HS-5 (cell line): Measurements from ENCODE around the gene PDE7B.

Experiments
- DNase-seq: peaks from one replicate; pipeline ENCODE4 v3.0.0-alpha.2; 2012; ENCODE audit warnings: low read depth

The PDE7B gene

GRCh38 chr6:136149311-136149710 lies 297.8 kb downstream of the PDE7B start:
- no peak for DNase-seq

DNA sequence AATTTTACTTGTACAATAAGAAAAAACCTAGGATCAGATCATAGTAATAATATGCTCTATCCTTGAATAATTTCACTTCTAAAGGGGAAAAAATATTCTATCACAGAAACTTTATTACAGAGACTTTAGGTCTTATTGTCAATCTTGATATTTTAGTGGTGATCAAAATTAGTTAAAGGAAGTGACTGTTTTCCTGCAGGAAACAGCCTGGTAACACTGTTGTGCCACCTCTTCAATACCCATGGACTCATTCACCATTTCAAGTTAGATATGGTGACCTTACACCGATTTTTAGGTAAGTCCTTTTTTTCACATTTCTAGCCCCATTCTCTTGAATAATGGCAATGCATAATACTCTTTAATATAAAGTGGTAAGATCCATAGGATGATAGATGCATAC lies 299.5 kb downstream of the PDE7B start:
- no peak for DNase-seq

GRCh38 chr6:136153707-136154375 lies 302.3 kb downstream of the PDE7B start:
- no peak for DNase-seq

DNA sequence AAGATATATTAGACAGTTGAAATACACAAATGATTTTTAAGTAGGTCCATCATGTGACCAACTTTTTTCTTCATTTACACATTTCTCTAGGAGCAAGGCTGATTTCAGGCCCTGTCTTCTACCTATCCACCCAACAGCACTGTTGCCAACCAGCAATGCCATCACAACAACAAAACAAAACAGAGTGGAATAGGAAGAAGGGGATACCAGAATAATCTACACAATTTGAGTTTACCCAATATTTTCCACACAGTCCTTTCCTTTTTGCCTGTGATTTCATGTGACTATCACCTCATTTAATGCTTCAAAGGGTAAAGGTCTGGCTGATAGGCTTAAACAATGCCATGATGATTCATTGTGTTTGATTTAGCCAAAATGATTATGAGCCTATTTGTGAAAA lies 303.7 kb downstream of the PDE7B start:
- no peak for DNase-seq

GRCh38 chr6:136157743-136158142 lies 306.2 kb downstream of the PDE7B start:
- no peak for DNase-seq

- DNase-seq: no peak
Observed at GRCh38 chr6:136158387-136158821, 306.9 kb downstream of the PDE7B start.

DNA sequence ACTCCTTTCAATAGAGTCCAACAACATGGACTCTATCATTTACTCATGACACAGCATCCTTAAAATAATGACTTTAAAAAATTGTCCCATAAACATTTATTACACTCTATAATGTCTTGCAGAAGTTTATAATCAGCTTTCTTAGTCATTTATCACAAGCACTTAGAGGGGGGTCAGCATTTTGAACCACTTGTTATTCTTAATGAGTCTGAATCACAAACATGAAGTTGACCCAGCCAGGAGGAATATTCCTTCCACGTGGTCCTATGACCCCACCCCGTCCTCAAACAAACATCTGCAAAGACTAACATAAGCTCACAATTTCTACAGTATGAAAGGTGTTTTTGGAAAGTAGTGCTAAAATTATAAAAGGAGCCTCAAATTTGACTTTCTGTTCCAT lies 307.5 kb downstream of the PDE7B start:
- no peak for DNase-seq

GRCh38 chr6:136160250-136160649 lies 308.7 kb downstream of the PDE7B start:
- no peak for DNase-seq

GRCh38 chr6:136161950-136162349 lies 310.4 kb downstream of the PDE7B start:
- DNase-seq: no peak

DNA sequence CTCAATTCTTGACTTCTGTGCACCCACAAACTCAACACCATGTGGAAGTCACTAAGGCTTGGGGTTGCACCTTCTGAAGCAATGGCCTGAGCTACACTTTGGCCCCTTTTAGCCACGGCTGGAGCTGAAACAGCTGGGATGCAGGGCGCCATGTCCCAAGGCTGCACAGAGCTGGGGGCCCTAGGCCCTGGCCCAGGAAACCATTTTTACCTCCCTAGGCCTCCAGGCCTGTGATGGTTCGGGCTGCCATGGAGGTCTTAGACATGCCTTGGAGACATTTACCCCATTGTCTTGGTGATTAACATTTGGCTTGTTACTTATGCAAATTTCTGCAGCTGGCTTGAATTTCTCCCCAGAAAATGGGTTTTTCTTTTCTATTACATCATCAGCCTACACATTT lies 311.8 kb downstream of the PDE7B start:
- DNase-seq: no peak

GRCh38 chr6:136166815-136167214 lies 315.3 kb downstream of the PDE7B start:
- no peak for DNase-seq

DNA sequence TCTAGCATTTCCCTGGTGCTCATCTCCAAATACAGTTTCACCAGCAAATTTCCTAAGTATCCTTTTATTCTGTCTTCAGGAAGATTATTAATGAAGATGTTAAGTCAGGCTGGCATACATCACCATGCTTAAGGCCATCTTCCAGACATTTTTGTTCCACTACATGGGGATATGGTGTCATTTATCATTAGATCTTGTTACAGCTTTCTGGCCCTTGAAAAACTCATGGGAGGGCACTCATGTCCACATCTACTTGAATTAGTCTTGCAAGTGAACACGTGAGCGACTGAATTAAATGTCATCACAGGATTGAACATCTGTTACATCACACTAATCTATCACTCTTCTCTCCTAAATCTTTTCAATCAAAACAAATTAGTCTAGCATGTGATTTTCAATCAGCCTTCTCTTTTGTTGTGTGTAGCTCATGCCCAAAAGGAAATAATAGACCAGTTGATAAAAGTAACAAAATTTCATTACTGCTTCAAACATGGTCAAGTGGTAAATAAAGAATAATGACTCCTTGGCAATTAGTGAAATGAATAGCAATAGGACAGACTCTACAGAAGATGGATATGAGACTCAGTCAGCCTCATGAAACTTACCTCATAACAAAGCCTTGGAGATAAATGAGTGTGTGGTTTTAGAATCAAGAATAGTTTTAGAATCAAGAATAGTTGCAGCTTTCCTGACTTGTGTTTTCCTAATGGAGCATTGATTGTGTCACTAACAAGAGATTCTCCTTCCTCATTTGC lies 318.1 kb downstream of the PDE7B start:
- no peak for DNase-seq

- DNase-seq: no peak
Observed at GRCh38 chr6:136171231-136171630, 319.7 kb downstream of the PDE7B start.

GRCh38 chr6:136173519-136174507 lies 322.3 kb downstream of the PDE7B start:
- no peak for DNase-seq

DNA sequence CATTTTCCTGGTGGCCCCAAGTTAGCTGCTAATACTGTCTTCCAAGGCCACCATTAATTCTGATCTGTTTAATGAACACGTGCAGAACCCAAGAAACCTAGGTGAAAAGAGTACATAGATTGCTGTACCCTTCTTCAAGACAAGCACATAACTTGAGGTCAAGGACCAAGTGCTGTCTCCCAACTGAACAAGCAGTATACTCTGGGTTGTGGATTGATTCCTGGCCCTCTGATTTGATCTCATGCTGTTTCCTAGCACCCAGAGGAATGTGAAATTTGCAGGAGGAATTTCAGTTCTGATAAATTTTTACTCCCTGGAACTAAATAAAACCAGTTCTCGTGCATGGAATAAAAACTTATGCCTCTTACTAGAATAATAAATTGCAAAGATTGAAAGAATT lies 323.0 kb downstream of the PDE7B start:
- DNase-seq: no peak

DNA sequence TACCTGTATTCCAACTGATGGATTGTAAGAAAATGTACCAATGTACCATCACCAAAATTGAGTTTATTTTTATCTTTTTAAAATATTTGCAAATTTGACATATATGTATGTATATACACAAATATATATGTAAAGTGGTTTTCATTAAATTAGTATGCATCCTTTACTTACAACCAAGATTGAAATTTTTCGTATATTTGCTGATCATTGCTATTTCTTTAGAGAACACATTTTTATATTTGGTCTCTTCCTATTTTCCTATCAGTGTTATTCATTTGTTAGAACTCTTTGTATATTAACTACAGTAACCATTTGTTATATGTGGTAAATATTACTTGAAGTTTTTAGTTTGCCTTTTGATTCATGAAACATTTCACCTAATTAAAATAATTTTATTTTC lies 324.4 kb downstream of the PDE7B start:
- no peak for DNase-seq

- DNase-seq: no peak
Observed at GRCh38 chr6:136178749-136179148, 327.2 kb downstream of the PDE7B start.

GRCh38 chr6:136180704-136181511 lies 329.4 kb downstream of the PDE7B start:
- DNase-seq: no peak

DNA sequence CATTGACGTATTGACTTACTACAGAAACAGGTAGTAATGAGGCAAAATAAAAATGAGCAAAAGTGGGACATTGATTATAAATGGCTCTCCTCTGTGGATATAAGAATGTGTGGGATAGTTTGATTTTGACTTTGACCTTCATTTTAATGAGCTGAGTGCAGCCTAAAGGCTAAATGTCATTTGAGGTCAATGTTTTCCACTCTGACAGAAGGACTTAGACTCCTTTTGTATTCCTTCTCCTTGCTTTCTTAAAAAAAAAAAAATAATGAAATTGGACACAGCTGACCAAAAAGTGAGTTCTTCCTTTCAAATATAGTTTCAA lies 330.0 kb downstream of the PDE7B start:
- no peak for DNase-seq

DNA sequence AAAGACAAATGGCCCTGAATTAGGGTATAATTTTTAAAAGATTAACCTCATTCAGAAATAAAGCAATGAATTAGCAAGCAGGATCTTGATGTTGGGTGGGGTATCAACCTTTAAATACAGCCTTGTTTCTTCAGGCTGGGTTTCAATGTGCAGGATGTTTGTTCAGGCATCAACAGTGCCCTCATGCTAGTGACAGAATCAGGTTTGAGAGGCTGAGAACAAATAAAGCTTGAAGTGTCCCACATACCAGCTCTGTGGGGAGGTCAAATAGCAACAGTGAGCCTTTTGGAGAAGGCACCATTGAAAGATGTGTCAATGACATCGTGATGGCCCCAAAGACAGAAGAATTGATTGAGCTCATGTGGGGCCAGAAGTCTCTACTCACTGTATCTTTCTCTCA lies 330.4 kb downstream of the PDE7B start:
- no peak for DNase-seq

GRCh38 chr6:136184738-136185137 lies 333.2 kb downstream of the PDE7B start:
- no peak for DNase-seq

DNA sequence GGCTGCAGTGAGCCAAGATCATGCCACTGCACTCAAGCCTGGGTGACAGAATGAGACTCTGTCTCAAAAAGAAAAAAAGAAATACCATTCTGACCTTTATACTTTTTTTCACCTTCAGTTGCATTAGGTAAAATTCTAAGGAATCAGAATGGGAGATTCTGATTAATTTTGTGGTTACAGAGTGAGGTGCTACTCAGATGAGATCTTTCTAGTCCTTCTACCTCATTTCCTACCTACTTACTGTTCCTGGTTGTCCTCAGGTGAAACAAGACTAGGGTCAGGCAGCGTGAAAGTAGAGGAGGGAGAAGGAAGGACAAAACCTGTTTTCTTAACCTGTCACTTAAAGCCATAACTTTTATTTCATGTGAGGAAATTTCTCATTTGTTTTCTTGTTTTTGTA lies 334.9 kb downstream of the PDE7B start:
- DNase-seq: no peak
